Measurements from ENCODE around the gene STIP1. TPM values are rescaled to one million over a fixed set of nuclear protein-coding genes. Genes with fewer than 3 reads are reported as not detected.

STIP1 gene
- total and polyA plus RNA-seq, 2 experiments from 2014 or later, result 231 to 240 TPM

DNA sequence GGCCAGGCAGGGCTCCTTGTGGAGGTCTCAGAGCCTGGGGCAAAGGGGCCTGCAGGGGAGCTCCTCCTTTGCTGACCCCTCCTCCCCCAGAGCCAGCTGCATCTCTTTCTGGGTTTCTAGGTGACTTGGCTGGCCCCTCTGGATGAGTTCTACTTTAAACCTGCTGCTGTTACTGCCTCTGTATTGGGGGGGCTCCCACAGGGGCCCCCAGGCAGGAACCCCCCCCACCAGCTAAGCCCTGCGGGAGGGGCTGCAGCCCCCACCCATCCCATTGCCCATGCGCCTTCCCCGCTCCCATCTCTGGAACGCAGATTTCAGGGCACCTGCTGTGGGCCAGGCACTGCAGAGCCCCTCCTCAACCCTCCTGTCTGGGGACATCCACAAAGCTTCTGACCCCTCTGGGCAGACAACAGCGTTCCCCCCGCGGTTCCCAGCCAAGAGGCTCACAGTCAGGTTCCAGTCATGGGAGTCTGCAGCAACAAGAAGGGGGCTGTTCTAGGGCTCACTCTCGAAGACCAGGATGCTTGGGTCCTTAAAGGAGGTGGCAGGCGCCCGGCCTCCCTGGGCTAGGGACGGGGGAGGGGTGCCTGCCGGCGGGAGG, 64.5 kb downstream of the STIP1 start:
- Histone ChIP-seq H3K4me3 (peak overlapping the region; percentile 82), H3K9me3 (ENCODE audit: low read depth) (no peaks in the 10 kb centered on the region), H3K27me3 (no peaks in the 10 kb centered on the region), H3K36me3 (no peaks in the 10 kb centered on the region), H3K27ac (no peak overlapping the region), H3K4me1 (ENCODE audit: low read depth) (peaks cover 5% of the 10 kb centered on the region)
- TF ChIP-seq, protein P1, sequence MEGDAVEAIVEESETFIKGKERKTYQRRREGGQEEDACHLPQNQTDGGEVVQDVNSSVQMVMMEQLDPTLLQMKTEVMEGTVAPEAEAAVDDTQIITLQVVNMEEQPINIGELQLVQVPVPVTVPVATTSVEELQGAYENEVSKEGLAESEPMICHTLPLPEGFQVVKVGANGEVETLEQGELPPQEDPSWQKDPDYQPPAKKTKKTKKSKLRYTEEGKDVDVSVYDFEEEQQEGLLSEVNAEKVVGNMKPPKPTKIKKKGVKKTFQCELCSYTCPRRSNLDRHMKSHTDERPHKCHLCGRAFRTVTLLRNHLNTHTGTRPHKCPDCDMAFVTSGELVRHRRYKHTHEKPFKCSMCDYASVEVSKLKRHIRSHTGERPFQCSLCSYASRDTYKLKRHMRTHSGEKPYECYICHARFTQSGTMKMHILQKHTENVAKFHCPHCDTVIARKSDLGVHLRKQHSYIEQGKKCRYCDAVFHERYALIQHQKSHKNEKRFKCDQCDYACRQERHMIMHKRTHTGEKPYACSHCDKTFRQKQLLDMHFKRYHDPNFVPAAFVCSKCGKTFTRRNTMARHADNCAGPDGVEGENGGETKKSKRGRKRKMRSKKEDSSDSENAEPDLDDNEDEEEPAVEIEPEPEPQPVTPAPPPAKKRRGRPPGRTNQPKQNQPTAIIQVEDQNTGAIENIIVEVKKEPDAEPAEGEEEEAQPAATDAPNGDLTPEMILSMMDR (IDR thresholded peaks at IDR 0.05; ENCODE audit: low read depth, low read length), result no peak
- peak in 1 of 2 donors; percentile 57 for DNase-seq (ENCODE audit: low read depth in 1 of 2, low spot score in 1 of 2)

GRCh38 chr11:64251016-64251752, 65.2 kb downstream of the STIP1 start, which contains the start of gene PLCB3:
TSS of gene PLCB3 (plus strand) at chr11:64251530. CDS start at chr11:64251650, 120 bp downstream.
- peaks cover 5% of the 10 kb centered on the region for H3K4me1 ChIP-seq (ENCODE audit: low read depth)
- DNase-seq (ENCODE audit: low read depth in 1 of 2, low spot score in 1 of 2), result peak; percentile 58 to 76
- H3K27ac ChIP-seq, result no peak within 1 kb of the TSS
- no peaks in the 10 kb centered on the region for H3K9me3 ChIP-seq (ENCODE audit: low read depth)
- no peaks in the 10 kb centered on the region for H3K27me3 ChIP-seq
- no peaks in the 10 kb centered on the region for H3K36me3 ChIP-seq
- peak within 1 kb of the TSS; percentile 82 for H3K4me3 ChIP-seq
- TF ChIP-seq, protein P1 (IDR thresholded peaks at IDR 0.05; ENCODE audit: low read depth, low read length), result peak; percentile 59

DNA sequence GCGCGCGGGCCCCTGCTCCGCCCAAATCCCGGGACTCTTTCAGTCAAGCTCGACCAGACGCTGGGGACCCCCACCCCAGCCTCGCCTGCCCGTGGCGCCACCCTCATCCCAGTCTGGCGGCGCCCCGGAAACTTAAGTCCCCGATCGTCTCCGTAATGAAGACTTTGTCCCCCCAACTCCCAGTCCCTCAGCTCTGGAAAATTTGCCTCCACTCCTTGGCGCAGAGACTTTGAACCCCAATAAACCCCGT, 65.7 kb downstream of the STIP1 start:
- no peaks in the 10 kb centered on the region for H3K27me3 ChIP-seq
- H3K9me3 ChIP-seq (ENCODE audit: low read depth), result no peaks in the 10 kb centered on the region
- TF ChIP-seq, protein P1 (IDR thresholded peaks at IDR 0.05; ENCODE audit: low read depth, low read length), result no peak
- DNase-seq (ENCODE audit: low read depth in 1 of 2, low spot score in 1 of 2), result no peak
- no peaks in the 10 kb centered on the region for H3K36me3 ChIP-seq
- no peak overlapping the region for H3K27ac ChIP-seq
- H3K4me1 ChIP-seq (ENCODE audit: low read depth), result peaks cover 5% of the 10 kb centered on the region
- H3K4me3 ChIP-seq, result peak overlapping the region; percentile 82

GRCh38 chr11:64252003-64252872, 66.3 kb downstream of the STIP1 start:
- H3K27me3 ChIP-seq, result no peaks in the 10 kb centered on the region
- no peak overlapping the region for H3K27ac ChIP-seq
- peak in 1 of 2 donors; percentile 43 for DNase-seq (ENCODE audit: low read depth in 1 of 2, low spot score in 1 of 2)
- peak overlapping the region; percentile 82 for H3K4me3 ChIP-seq
- TF ChIP-seq, protein P1 (IDR thresholded peaks at IDR 0.05; ENCODE audit: low read depth, low read length), result peak; percentile 48
- H3K9me3 ChIP-seq (ENCODE audit: low read depth), result no peaks in the 10 kb centered on the region
- H3K36me3 ChIP-seq, result no peaks in the 10 kb centered on the region
- peaks cover 5% of the 10 kb centered on the region for H3K4me1 ChIP-seq (ENCODE audit: low read depth)

- Histone ChIP-seq H3K9me3 (ENCODE audit: low read depth) (no peaks in the 10 kb centered on the region), H3K27ac (no peak overlapping the region), H3K27me3 (no peaks in the 10 kb centered on the region), H3K4me1 (ENCODE audit: low read depth) (no peaks in the 10 kb centered on the region), H3K4me3 (no peak overlapping the region), H3K36me3 (no peaks in the 10 kb centered on the region)
- TF ChIP-seq, protein P1 (IDR thresholded peaks at IDR 0.05; ENCODE audit: low read depth, low read length), result no peak
- DNase-seq (ENCODE audit: low read depth in 1 of 2, low spot score in 1 of 2), result no peak
Measured at GRCh38 chr11:64253043-64253442, 67.1 kb downstream of the STIP1 start.
